Measurements from ENCODE around the gene FASTKD2.

DNA sequence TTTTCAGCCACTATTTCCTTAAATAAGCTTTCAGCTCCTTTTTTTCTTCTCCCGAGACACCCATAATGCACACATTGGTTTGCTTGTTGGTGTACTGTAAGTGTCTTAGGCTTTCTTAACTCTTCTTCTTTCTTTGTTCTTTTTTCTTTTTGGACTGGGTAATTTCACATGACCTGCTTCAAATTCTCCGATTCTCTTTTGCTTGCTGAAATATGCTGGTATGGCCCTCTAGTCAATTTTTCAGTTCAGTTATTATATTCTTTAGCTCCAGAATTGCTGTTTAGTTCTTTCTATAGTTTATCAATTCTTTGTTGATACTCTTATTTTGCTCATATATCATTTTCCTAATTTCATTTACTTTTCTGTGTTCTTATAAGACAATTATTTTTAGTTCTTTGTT is 15.3 kb downstream of the FASTKD2 start:
- TF ChIP-seq, protein P1, sequence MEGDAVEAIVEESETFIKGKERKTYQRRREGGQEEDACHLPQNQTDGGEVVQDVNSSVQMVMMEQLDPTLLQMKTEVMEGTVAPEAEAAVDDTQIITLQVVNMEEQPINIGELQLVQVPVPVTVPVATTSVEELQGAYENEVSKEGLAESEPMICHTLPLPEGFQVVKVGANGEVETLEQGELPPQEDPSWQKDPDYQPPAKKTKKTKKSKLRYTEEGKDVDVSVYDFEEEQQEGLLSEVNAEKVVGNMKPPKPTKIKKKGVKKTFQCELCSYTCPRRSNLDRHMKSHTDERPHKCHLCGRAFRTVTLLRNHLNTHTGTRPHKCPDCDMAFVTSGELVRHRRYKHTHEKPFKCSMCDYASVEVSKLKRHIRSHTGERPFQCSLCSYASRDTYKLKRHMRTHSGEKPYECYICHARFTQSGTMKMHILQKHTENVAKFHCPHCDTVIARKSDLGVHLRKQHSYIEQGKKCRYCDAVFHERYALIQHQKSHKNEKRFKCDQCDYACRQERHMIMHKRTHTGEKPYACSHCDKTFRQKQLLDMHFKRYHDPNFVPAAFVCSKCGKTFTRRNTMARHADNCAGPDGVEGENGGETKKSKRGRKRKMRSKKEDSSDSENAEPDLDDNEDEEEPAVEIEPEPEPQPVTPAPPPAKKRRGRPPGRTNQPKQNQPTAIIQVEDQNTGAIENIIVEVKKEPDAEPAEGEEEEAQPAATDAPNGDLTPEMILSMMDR (IDR thresholded peaks at IDR 0.05; ENCODE audit: low read depth, low read length) = no peak
- TF ChIP-seq EZH2phosphoT487 (IDR thresholded peaks at IDR 0.05; ENCODE audit: low read depth) = no peak
